ENCODE data around the gene KCNQ2.

The KCNQ2 gene

DNA sequence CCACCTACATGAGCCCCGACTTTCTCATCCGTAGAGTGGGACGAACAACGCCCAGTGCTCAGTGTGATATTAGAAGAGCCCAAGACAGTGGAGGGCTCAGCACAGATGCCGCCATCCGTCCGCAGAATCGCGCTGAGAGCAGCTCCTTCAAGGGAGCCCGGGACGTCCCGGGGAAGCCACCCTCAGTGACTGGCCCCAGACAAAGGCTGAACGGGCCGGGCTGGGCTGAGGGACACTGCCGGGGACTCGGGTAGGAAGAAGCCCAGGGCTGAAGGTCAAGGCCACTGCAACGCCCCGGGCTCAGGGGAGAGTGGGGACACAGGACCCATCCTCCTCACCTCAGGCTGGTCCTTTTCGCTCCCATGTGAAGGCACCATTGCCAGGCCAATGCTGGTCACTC, 98.5 kb downstream of the KCNQ2 start:
- Mint-ChIP-seq H3K27ac (no peak overlapping the region), H3K4me1 (no peaks in the 10 kb centered on the region), H3K9me3 (no peaks in the 10 kb centered on the region), H3K36me3 (no peaks in the 10 kb centered on the region), H3K27me3 (peaks cover 16% of the 10 kb centered on the region), H3K4me3 (no peak overlapping the region)
- ATAC-seq (ENCODE audit: low read depth): no peak
- no peak for DNase-seq (ENCODE audit: low spot score in 2 of 2)

DNA sequence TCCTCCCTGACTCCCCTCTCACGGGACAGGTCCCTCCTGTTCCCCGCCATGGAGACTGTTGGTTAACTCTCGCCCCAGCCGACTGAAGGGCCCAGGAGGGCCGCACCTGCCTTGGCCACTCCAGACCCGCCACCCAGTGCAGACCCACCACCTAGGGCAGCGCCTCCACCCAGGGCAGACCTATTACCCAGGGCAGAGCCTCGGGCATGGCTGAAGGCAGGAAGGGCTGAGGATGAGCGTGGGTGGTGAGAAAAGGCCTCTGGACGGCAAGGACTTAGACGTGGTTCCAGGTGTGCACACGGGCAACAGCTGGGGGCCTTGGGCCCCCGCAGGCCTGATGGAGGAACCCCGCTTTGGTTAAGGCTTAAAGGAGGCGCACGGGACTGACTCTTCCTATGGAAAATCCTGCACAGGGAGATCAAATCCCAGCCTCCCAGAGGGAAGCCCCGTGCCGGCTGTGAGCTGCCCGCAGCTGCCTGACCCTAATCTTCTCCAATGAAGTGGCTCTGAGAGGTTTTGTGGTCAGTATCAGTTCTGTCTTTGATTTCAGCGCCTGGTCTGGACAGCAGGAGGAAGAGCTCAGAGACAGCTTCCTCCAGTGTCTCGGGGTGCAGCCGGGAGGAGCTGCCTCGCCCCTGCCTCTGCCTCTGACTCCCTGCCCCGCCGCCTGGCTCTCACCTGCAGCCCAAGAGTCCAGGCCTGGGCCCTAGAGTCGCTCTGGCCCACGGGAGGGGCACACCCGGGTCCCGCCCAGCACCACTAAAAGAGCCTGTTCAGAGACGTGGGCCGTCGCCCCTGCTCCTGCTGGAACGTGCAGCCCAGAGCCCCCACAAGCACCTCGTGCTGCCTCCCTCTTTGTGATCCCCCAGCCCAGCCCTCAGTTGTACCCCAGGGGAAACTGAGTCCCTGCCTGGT, 99.2 kb downstream of the KCNQ2 start:
- peaks cover 15% of the 10 kb centered on the region for H3K27me3 Mint-ChIP-seq
- H3K9me3 Mint-ChIP-seq: no peaks in the 10 kb centered on the region
- no peaks in the 10 kb centered on the region for H3K36me3 Mint-ChIP-seq
- no peak overlapping the region for H3K4me3 Mint-ChIP-seq
- no peaks in the 10 kb centered on the region for H3K4me1 Mint-ChIP-seq
- ATAC-seq (ENCODE audit: low read depth): no peak
- no peak overlapping the region for H3K27ac Mint-ChIP-seq
- no peak for DNase-seq (ENCODE audit: low spot score in 2 of 2)

DNA sequence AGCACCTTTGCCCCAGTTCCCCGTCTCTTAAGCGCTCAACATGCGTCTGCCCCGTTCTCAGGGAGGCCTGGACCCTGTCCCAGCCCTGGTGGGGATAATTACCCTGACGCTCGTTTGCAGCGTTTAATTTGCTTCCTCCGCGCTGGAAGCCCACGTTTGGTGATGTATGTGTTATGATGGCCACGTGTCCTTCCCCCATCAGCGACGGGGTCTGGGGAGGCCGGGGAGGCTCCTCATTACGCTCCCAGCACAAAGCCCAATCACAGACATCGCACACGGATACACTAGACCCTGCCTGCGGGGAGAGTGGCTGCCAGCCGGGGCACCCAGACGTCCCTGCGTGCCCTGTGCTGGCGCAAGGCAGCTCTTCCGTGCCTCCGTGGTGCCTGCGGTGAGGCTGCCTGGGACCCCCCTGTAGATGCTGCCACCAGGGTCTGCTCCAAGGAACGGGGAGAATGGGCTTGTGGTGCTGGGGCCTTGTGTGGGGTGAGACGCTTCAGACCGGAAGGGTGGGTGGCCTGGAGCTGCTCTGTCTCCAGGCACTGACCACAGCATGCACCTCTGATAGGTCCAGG, 101.1 kb downstream of the KCNQ2 start:
- H3K27me3 Mint-ChIP-seq: peaks cover 11% of the 10 kb centered on the region
- H3K4me3 Mint-ChIP-seq: no peak overlapping the region
- H3K9me3 Mint-ChIP-seq: no peaks in the 10 kb centered on the region
- H3K27ac Mint-ChIP-seq: no peak overlapping the region
- no peak for DNase-seq (ENCODE audit: low spot score in 2 of 2)
- no peak for ATAC-seq (ENCODE audit: low read depth)
- no peaks in the 10 kb centered on the region for H3K36me3 Mint-ChIP-seq
- H3K4me1 Mint-ChIP-seq: no peaks in the 10 kb centered on the region

DNA sequence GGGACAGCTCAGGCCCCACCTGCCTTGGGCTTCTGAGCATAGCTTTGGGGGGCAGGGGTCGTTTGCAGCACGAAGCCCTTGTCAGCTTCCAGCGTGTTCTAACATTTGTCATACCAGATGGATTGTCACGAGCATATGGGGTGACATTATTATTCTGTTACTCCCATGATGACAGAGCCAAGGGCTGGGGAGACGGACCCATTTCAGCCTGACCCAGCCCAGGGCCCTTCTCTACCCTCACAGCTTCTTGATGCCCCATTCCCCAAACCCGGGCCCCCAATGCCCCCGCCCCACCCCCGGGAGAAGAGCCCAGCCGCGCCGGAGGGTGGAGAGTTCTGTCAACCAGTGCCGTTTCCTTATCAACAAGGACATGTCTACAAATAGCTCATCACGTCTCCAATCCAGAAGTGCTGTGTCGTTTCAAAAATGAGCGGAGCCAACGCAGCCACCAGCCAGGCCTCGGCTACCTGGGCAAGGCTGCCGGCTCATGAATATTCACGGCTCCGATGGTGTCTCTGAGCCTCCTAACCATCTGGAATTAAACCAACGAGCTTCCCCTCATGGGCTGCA, 101.8 kb downstream of the KCNQ2 start:
- Mint-ChIP-seq H3K36me3 (no peaks in the 10 kb centered on the region), H3K27ac (no peak overlapping the region), H3K4me1 (no peaks in the 10 kb centered on the region), H3K9me3 (no peaks in the 10 kb centered on the region), H3K4me3 (no peak overlapping the region), H3K27me3 (peaks cover 12% of the 10 kb centered on the region)
- DNase-seq (ENCODE audit: low spot score in 2 of 2) (no peak), ATAC-seq (ENCODE audit: low read depth) (no peak)

DNA sequence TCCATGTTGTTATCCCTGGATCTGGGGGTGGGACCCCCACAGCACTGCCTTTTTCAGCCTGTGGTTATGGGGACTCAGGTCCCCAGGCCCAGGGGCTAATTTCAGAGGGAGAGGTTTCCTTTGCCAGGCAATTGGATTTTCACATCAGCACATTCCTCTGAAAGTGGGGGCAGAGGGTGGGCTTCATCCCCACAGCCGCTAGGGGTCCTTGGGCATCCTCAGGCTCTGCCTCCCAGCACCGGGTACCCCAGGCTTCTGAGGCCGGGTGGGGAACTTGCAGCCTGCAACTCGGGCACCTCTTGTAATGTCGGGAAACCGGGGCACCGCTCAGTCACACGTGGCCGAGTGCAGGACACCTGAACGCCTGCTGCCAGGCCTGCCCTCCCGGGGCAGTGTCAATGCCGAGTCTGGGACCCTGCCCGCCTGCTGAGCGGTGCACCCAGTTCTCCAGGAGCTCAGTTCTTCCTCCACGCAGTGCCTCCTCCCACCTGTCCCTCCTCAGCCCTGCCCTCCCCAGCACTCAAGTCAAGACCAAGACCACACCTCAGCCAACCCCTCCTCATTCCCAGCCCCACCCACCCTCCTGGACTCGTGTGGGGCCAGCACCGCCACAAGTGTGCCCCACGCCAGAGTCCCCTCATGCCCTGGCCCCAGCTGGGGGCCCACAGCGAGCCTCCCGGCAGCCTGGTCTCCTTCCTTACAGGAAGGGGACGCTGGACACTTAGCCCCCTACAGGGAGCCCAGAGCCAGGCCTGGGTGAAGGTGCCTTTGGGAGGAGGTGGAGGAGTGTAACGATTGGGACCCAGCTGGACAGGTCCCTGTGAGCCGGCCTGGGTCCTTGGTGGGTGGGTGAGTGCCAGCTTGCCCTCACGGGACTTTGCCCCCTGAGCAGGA, 102.5 kb downstream of the KCNQ2 start:
- no peak for ATAC-seq (ENCODE audit: low read depth)
- DNase-seq (ENCODE audit: low spot score in 2 of 2): no peak
- H3K4me3 Mint-ChIP-seq: no peak overlapping the region
- no peak overlapping the region for H3K27ac Mint-ChIP-seq
- no peaks in the 10 kb centered on the region for H3K9me3 Mint-ChIP-seq
- peaks cover 15% of the 10 kb centered on the region for H3K27me3 Mint-ChIP-seq
- no peaks in the 10 kb centered on the region for H3K4me1 Mint-ChIP-seq
- H3K36me3 Mint-ChIP-seq: no peaks in the 10 kb centered on the region

DNA sequence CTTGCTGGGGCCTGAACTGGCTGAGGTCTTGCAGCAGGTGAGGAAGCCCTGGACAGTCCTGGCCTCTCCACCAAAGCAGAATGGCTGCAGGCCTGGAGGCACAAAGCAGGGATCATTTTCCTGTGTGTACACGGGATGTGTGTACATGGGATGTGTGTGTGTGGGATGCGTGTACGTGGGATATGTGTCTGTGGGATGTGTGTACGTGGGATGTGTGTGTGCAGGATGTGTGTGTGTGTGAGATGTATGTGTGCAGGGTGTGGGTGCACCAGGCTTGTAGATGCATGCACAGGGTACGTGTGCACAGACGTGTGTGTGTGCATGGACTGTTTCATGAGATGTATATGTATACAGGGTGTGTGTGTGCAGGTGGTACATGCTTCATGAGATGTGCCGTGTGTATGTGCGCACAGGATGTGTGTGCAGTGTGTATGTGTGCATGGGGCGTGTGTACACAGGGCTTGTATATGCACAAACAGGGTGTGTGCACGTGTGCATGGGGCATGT, 103.4 kb downstream of the KCNQ2 start:
- Mint-ChIP-seq H3K9me3 (no peaks in the 10 kb centered on the region), H3K27me3 (peaks cover 17% of the 10 kb centered on the region), H3K36me3 (no peaks in the 10 kb centered on the region), H3K27ac (no peak overlapping the region), H3K4me1 (no peaks in the 10 kb centered on the region), H3K4me3 (no peak overlapping the region)
- DNase-seq (ENCODE audit: low spot score in 2 of 2) (no peak), ATAC-seq (ENCODE audit: low read depth) (no peak)

DNA sequence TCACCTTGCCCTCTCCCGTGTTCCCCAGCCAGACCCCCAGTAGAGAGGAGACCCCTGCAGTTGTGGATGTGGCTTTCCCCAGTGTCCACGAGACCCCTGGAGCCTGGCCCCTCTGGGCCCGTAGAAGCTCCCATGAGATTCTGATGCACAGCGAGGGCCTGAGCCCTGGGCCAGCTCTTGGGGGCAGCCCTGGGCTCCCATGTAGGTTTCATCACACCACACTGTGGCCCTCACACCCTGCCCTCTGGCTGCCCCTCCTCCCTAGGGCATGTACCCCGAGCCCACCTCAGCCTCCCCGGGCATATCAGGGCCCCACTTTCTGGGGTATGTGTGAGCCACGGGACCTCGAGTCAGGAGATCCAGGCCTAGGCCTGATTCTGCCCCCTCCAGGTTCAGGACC, 104.3 kb downstream of the KCNQ2 start:
- Mint-ChIP-seq H3K9me3 (no peaks in the 10 kb centered on the region), H3K27ac (no peak overlapping the region), H3K4me3 (no peak overlapping the region), H3K4me1 (no peaks in the 10 kb centered on the region), H3K27me3 (peaks cover 17% of the 10 kb centered on the region), H3K36me3 (no peaks in the 10 kb centered on the region)
- ATAC-seq (ENCODE audit: low read depth): no peak
- DNase-seq (ENCODE audit: low spot score in 2 of 2): no peak

DNA sequence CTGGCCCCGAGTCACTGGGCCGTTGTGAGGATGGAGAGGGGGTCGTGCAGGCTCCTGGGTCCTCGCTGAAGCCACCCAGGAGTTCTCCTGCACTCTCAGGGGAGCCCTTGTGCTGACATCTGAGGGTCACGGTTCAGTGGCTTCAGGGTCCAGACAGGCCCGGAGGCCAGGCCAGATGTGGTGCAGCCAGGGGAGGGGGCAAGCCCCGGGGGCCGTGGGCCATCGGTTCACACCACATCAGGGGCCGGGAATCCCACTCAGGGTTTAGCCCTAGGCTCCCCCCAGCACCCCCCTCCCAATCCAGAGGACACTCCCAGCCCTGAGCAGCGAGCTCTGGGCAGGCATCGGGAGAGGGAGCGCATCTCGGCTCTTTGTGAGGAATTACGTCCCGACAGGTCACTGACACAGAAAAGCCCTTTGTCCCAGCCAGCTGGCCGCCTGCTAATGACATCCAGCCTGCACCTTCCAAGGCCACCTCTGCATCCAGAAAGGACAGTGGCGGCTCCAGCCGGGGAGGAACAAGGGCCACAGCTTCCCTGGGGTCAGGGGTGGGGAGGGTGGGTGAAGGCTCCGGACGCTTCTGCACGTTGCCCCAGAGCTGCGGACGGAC, 104.9 kb downstream of the KCNQ2 start:
- H3K27ac Mint-ChIP-seq: no peak overlapping the region
- peaks cover 4% of the 10 kb centered on the region for H3K4me1 Mint-ChIP-seq
- DNase-seq (ENCODE audit: low spot score in 2 of 2) (no peak), ATAC-seq (ENCODE audit: low read depth) (no peak)
- peaks cover 17% of the 10 kb centered on the region for H3K27me3 Mint-ChIP-seq
- no peak overlapping the region for H3K4me3 Mint-ChIP-seq
- H3K9me3 Mint-ChIP-seq: no peaks in the 10 kb centered on the region
- no peaks in the 10 kb centered on the region for H3K36me3 Mint-ChIP-seq

DNA sequence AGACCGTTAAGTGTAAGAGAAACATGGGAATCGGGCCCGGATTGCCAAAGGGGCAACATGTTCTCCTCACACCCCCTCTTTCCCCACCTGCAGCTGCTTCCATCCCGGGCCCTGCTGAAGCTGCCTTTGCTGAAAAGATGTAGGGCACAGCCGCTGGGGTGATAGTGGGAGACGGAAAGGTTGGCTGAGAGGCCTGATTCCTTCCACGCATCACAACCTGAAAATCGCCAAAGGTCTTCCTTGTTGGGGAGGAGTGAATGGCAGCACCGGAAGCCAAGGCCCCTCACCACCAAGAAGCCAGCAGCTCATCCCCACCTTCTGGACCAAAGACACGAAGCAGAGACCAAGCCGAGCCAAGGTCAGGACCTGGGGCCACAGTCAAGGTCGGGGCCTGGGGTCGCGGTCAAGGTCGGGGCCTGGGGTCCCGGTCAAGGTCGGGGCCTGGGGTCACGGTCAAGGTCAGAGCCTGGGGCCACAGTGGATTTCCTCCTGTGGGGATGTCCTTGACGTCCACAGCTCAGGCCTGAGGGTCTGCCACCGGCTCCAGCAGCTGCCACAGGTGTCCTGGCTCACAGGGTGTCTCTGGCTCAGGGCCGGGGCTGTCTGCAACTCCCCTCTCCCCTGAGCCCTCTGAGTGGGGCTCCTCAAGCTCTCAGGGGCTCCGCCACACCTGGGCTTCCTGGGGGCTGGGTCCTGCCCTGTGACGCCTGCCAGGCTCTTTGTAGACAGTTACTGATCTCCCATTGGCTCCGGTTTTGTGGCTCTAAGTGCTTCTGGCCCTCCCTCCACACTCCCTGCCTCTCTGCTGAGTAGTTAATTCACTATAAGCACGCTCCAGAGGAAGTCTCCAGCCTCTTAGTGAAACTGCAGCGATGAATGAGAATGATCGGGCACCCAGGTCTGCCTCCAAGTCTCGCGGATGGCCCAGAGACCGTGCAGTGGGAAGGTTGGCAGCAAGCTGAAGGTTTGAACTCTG, 105.8 kb downstream of the KCNQ2 start:
- DNase-seq (ENCODE audit: low spot score in 2 of 2) (no peak), ATAC-seq (ENCODE audit: low read depth) (no peak)
- Mint-ChIP-seq H3K27ac (no peak overlapping the region), H3K27me3 (peaks cover 21% of the 10 kb centered on the region), H3K36me3 (no peaks in the 10 kb centered on the region), H3K4me3 (no peak overlapping the region), H3K4me1 (peaks cover 9% of the 10 kb centered on the region), H3K9me3 (no peaks in the 10 kb centered on the region)

DNA sequence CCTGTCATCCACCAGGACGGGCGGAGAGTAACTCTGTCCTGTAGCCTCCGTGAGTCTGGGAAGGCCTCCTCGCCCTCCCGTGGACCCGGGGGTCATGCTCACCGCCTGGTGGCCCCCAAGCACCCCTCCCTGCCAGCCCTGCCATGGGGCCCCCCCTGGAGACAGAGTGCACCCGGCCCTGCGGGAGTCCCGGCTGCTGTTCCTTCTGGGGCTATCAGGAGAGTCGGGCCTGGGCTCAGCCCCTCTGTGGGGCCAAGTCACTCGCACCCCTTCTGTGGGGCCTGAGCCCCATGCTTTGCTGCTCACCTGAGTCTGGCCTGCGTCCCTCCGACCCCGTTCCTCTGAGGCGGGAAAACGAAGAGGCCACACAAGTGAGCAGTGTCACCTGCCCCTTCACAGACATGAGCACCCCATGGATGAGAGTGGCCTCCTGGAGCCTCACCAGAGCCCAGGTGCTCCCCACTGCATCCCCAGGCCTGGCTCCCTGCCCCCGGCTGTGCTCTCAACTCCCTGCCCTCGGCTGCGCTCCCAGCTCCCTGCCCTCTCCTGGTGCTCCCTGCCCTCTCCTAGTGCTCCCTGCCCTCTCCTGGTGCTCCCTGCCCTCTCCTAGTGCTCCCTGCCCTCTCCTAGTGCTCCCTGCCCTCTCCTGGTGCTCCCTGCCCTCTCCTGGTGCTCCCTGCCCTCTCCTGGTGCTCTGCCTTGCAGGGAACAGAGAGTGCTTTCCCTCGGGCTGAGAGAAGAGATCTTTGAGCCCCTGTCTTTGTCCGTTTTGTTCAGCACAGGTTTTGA, 106.7 kb downstream of the KCNQ2 start:
- no peaks in the 10 kb centered on the region for H3K9me3 Mint-ChIP-seq
- no peak for DNase-seq (ENCODE audit: low spot score in 2 of 2)
- no peaks in the 10 kb centered on the region for H3K36me3 Mint-ChIP-seq
- H3K27me3 Mint-ChIP-seq: peaks cover 19% of the 10 kb centered on the region
- no peak for ATAC-seq (ENCODE audit: low read depth)
- no peak overlapping the region for H3K4me3 Mint-ChIP-seq
- peaks cover 9% of the 10 kb centered on the region for H3K4me1 Mint-ChIP-seq
- no peak overlapping the region for H3K27ac Mint-ChIP-seq

DNA sequence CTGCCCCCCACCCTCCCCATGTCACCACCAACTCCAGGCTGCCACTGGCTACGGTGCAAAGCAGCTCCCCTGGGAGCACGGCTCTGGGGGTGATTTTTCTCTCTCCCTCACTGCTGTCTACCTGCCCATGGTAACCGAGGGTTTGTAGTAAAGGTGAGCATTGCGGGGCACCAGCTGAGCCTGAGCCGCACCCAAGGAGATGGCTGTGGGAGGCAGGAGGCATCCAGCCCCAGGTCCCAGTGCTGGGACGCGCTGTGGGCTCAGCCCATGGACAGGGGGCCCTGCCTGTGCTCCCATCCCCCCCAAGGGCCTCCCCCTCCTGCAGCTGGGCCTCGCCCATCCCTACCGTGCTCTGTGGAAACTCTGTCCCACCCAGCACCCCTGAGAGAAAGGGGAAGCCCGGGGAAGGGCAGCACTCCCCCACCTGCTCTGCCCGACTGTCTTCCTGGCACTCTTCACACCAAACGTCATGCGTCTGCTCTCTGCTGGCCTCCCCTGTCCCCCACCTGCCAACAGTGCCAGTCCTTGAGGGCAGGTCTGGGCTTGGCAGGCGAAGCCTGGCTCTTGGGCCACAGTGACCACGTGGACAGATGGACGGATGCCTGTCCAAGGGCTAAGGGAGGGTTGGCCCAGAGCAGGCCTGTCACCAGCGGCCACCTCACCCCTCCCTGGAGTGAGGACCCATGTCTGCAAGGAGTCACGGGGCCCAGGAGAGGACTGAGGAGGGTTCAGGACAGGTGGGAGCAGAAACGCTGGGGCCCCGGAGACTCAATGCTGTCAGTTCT, 107.5 kb downstream of the KCNQ2 start:
- no peak overlapping the region for H3K4me3 Mint-ChIP-seq
- no peak overlapping the region for H3K27ac Mint-ChIP-seq
- DNase-seq (ENCODE audit: low spot score in 2 of 2) (no peak), ATAC-seq (ENCODE audit: low read depth) (no peak)
- H3K36me3 Mint-ChIP-seq: no peaks in the 10 kb centered on the region
- no peaks in the 10 kb centered on the region for H3K9me3 Mint-ChIP-seq
- H3K27me3 Mint-ChIP-seq: peaks cover 19% of the 10 kb centered on the region
- H3K4me1 Mint-ChIP-seq: peaks cover 9% of the 10 kb centered on the region
